GM12801 (cell line): ENCODE results near the gene BCL6B.

ENCODE experiments used
- CTCF ChIP-seq: IDR thresholded peaks from one replicate; pipeline ENCODE4 v1.5.1; 2011; ENCODE audit warnings: control low read depth; ENCODE audit not compliant: insufficient read length; ENCODE audit errors: extremely low read depth

The BCL6B gene

GRCh38 chr17:7063518-7064094, 40.8 kb downstream of the BCL6B start:
- no peak for TF ChIP-seq CTCF

GRCh38 chr17:7064261-7064660, 41.4 kb downstream of the BCL6B start:
- no peak for TF ChIP-seq CTCF

- no peak for TF ChIP-seq CTCF
Measured at GRCh38 chr17:7067198-7067597, 44.3 kb downstream of the BCL6B start.

- TF ChIP-seq CTCF, result no peak
Measured at GRCh38 chr17:7068268-7068667, 45.4 kb downstream of the BCL6B start.

GRCh38 chr17:7070712-7071111, 47.9 kb downstream of the BCL6B start:
- TF ChIP-seq CTCF, result no peak

- no peak for TF ChIP-seq CTCF
Measured at GRCh38 chr17:7072406-7072805, 49.6 kb downstream of the BCL6B start.

- no peak for TF ChIP-seq CTCF
Measured at GRCh38 chr17:7074931-7075330, 52.1 kb downstream of the BCL6B start.
